HL-60 (cell line): ENCODE data around the gene SCUBE2.

Experiments used
- DNase-seq, 2 experiments: peaks; one replicate each; pipeline ENCODE4 v3.0.0-alpha.2; 2010 to 2020; ENCODE audit warnings: low read depth in 1 of 2, low spot score in 1 of 2
- H3K27ac ChIP-seq: fragments of 250-450 bp; sonication (Bioruptor Pico); replicated peaks from 2 replicates; pipeline ENCODE4 v1.5.1; 2020; ENCODE audit warnings: mild to moderate bottlenecking, moderate library complexity
- H3K27me3 ChIP-seq: fragments of 250-450 bp; sonication (Bioruptor Pico); 2 replicates; pipeline ENCODE4 v1.5.1; 2021; ENCODE audit warnings: mild to moderate bottlenecking, moderate library complexity; ENCODE audit not compliant: insufficient read depth, poor library complexity, severe bottlenecking
- H3K4me3 ChIP-seq: replicated peaks from 2 replicates; pipeline ENCODE4 v1.5.1; 2011; ENCODE audit warnings: mild to moderate bottlenecking, control low read depth, low read length; ENCODE audit not compliant: insufficient read depth
- GABPA ChIP-seq: IDR thresholded peaks from 2 replicates; pipeline ENCODE4 v1.6.1; 2012; ENCODE audit warnings: low read depth
- POLR2AphosphoS5 ChIP-seq: IDR thresholded peaks from 2 replicates; pipeline ENCODE4 v1.6.1; 2012; ENCODE audit warnings: low read depth
- SPI1 ChIP-seq: IDR thresholded peaks from 2 replicates; pipeline ENCODE4 v1.6.1; 2012; ENCODE audit warnings: low read depth, mild to moderate bottlenecking, borderline replicate concordance
- TF ChIP-seq, protein P1 (sequence below): IDR thresholded peaks from 2 replicates; pipeline ENCODE4 v1.6.1; 2012; ENCODE audit warnings: low read depth; ENCODE audit not compliant: insufficient replicate concordance
- TF ChIP-seq, protein P2 (sequence below): IDR thresholded peaks from one replicate; pipeline ENCODE4 v1.5.1; 2011; ENCODE audit warnings: low read length, control low read depth, inconsistent platforms; ENCODE audit not compliant: insufficient read depth

SCUBE2 gene

DNA sequence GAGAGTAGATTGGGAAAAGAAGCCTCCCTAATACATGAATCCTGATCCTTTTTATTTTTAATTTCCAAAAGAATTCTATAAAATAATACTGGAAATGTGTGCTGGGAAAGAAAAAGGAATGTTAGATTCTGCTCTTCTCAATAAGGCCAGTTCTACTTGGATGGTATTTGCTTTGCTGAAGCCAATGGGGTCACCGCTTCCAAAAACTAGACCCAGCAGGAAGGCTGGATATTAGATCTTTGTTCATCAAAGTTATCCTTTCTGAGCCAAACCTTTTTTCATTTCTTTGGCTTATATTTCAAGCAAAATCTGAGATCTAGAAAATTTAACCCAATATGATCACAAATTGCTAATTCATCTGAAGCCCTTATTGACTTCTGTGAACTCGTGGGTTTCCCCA lies 41.4 kb downstream of the SCUBE2 start:
- no peak overlapping the region for H3K4me3 ChIP-seq
- H3K27me3 ChIP-seq, result peaks cover 2% of the 10 kb centered on the region
- no peak for DNase-seq
- TF ChIP-seq, protein P1, sequence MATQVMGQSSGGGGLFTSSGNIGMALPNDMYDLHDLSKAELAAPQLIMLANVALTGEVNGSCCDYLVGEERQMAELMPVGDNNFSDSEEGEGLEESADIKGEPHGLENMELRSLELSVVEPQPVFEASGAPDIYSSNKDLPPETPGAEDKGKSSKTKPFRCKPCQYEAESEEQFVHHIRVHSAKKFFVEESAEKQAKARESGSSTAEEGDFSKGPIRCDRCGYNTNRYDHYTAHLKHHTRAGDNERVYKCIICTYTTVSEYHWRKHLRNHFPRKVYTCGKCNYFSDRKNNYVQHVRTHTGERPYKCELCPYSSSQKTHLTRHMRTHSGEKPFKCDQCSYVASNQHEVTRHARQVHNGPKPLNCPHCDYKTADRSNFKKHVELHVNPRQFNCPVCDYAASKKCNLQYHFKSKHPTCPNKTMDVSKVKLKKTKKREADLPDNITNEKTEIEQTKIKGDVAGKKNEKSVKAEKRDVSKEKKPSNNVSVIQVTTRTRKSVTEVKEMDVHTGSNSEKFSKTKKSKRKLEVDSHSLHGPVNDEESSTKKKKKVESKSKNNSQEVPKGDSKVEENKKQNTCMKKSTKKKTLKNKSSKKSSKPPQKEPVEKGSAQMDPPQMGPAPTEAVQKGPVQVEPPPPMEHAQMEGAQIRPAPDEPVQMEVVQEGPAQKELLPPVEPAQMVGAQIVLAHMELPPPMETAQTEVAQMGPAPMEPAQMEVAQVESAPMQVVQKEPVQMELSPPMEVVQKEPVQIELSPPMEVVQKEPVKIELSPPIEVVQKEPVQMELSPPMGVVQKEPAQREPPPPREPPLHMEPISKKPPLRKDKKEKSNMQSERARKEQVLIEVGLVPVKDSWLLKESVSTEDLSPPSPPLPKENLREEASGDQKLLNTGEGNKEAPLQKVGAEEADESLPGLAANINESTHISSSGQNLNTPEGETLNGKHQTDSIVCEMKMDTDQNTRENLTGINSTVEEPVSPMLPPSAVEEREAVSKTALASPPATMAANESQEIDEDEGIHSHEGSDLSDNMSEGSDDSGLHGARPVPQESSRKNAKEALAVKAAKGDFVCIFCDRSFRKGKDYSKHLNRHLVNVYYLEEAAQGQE, result no peak
- TF ChIP-seq GABPA, result no peak
- TF ChIP-seq SPI1, result no peak
- no peak for TF ChIP-seq POLR2AphosphoS5
- H3K27ac ChIP-seq, result no peak overlapping the region

DNA sequence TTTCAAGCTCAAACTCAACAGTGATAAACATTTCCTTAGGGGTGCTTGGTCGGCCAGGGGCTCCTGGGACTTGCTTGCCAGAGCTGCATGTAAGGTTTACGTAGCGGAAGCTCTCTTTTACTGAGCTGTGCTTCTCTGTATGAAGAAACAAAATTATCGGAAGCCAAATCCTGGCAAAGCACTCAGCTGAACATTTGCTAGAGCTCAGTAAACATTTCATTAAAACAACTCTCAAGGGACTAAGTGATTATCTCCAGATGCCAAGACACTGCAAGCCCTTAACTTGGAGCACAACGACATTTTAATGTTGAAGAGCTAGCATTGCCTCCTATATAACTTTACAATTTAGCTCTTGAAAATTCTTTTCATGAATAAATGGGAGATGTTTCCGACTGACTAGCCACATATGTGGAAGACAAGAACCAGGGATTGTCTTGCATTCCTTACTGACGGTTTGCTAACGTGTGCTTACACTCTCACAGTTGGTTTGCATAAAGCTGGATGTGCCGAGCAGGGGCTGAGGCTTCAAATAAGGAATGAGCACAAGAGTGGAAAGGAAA lies 43.4 kb downstream of the SCUBE2 start:
- no peak overlapping the region for H3K4me3 ChIP-seq
- DNase-seq, result no peak

DNA sequence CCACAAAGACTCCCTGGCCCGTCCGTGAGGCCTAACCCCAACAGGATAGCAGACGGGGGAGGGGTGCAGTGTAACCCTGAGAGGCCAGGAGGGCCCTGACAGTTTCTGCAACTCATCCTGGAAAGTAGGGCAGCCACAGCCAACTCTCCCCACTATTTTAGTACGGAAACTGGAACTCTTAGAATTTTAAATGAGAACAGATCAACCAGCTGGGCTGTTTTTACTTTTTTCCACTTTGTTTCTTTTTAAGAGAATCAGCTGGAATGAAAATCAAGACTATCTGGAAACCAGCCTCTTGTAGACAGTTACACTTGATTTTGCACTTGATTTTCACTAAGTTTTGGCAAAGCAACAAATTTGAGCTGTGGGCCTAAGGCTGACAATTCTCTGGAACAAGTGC lies 44.9 kb downstream of the SCUBE2 start:
- Histone ChIP-seq H3K27me3 (peaks cover 2% of the 10 kb centered on the region), H3K27ac (no peak overlapping the region), H3K4me3 (no peak overlapping the region)
- DNase-seq, result no peak
- TF ChIP-seq POLR2AphosphoS5, result no peak
- no peak for TF ChIP-seq SPI1
- no peak for TF ChIP-seq GABPA
- TF ChIP-seq, protein P2, sequence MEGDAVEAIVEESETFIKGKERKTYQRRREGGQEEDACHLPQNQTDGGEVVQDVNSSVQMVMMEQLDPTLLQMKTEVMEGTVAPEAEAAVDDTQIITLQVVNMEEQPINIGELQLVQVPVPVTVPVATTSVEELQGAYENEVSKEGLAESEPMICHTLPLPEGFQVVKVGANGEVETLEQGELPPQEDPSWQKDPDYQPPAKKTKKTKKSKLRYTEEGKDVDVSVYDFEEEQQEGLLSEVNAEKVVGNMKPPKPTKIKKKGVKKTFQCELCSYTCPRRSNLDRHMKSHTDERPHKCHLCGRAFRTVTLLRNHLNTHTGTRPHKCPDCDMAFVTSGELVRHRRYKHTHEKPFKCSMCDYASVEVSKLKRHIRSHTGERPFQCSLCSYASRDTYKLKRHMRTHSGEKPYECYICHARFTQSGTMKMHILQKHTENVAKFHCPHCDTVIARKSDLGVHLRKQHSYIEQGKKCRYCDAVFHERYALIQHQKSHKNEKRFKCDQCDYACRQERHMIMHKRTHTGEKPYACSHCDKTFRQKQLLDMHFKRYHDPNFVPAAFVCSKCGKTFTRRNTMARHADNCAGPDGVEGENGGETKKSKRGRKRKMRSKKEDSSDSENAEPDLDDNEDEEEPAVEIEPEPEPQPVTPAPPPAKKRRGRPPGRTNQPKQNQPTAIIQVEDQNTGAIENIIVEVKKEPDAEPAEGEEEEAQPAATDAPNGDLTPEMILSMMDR, result no peak

More for the DNA sequence above, 43.4 kb downstream of the SCUBE2 start:
- no peak overlapping the region for H3K27ac ChIP-seq
- TF ChIP-seq POLR2AphosphoS5 (no peak), SPI1 (no peak), GABPA (no peak)
- TF ChIP-seq, protein P1, result no peak
- TF ChIP-seq, protein P2, result no peak
- H3K27me3 ChIP-seq, result peaks cover 2% of the 10 kb centered on the region

DNA sequence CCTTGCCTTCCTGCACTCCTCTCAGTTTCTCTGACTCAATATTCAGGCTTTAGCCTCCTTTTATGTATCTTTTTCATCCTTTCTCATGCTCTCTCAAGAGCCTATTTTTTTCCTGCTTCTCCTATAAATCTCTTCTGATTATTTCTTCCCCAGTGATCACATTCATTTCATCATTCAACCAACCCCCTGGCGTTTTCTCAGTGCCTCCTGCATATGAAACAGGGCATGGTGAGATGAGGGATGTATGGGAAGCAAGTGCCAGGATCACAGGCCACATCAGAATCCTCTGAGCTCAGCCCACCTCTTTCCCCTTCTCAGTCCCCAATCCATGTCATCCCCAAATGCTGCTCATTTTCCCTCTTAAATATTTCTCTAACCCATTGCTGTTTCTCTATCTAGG lies 48.9 kb downstream of the SCUBE2 start:
- H3K4me3 ChIP-seq, result no peak overlapping the region
- no peaks in the 10 kb centered on the region for H3K27me3 ChIP-seq
- TF ChIP-seq GABPA, result no peak
- TF ChIP-seq POLR2AphosphoS5, result no peak
- TF ChIP-seq SPI1, result no peak
- TF ChIP-seq, protein P1, result no peak
- TF ChIP-seq, protein P2, result no peak
- H3K27ac ChIP-seq, result no peak overlapping the region
- DNase-seq, result no peak
